IMR-90 (cell line): Measurements from ENCODE around the gene GPLD1. TPM values are rescaled to one million over a fixed set of nuclear protein-coding genes. Genes with fewer than 3 reads are reported as not detected.

ENCODE experiments used
- ATAC-seq: fragments of 200-7000 bp; cut with Tn5 transposase; 2 replicates; pipeline ENCODE4 v1.9.1; 2020; ENCODE audit warnings: low read depth, mild to moderate bottlenecking, moderate library complexity
- BruUV-seq: library from RNA; stranded (reverse); fragments of 400-500 nt; replicated peaks from 2 replicates; lab custom pipeline; 2021; lab: Mats Ljungman, UMichigan
- CTCF ChIA-PET: fragments of 300-600 bp; formaldehyde crosslinking; extraction: SDS; loops from one replicate; lab custom pipeline; 2021; ENCODE audit warnings: antibody characterized with exemption; lab: Yijun Ruan, JAX
- POLR2A ChIA-PET: fragments of 300-600 bp; sonication (Branson Sonifier 250); formaldehyde crosslinking; loops from one replicate; lab custom pipeline; 2022; ENCODE audit warnings: antibody characterized with exemption; ENCODE audit not compliant: unreplicated experiment; lab: Charles Lee
- DNase-seq: peaks from one replicate; pipeline ENCODE4 v3.0.0; 2013
- H2AFZ ChIP-seq: replicated peaks from 2 replicates; pipeline ENCODE3; 2013; ENCODE audit warnings: low read length, mild to moderate bottlenecking; ENCODE audit not compliant: poor library complexity
- H2AK5ac ChIP-seq: 2 replicates; pipeline ENCODE4 v1.6.1; 2013; ENCODE audit warnings: low read depth, low read length, inconsistent platforms
- H2AK9ac ChIP-seq: replicated peaks from 2 replicates; pipeline ENCODE3; 2013; ENCODE audit warnings: mild to moderate bottlenecking, low read depth, low read length, moderate library complexity; ENCODE audit not compliant: poor library complexity
- H2BK120ac ChIP-seq: 2 replicates; pipeline ENCODE4 v1.6.1; 2013; ENCODE audit warnings: low read depth, low read length, inconsistent platforms
- H2BK15ac ChIP-seq: 3 replicates; pipeline ENCODE4 v1.6.1; 2013; ENCODE audit warnings: low read depth, low read length, inconsistent platforms
- H2BK20ac ChIP-seq: 2 replicates; pipeline ENCODE4 v1.6.1; 2013; ENCODE audit warnings: low read depth, mild to moderate bottlenecking, inconsistent platforms, low read length, moderate library complexity
- H2BK5ac ChIP-seq: 2 replicates; pipeline ENCODE4 v1.6.1; 2013; ENCODE audit warnings: mild to moderate bottlenecking, low read depth, low read length, inconsistent platforms; ENCODE audit not compliant: poor library complexity, severe bottlenecking
- H3K14ac ChIP-seq: replicated peaks from 2 replicates; pipeline ENCODE4 v1.6.1; 2013; ENCODE audit warnings: low read depth, low read length, inconsistent platforms
- H3K18ac ChIP-seq: 2 replicates; pipeline ENCODE4 v1.6.1; 2013; ENCODE audit warnings: low read depth, low read length, control low read depth
- H3K23ac ChIP-seq: 2 replicates; pipeline ENCODE4 v1.6.1; 2013; ENCODE audit warnings: low read depth, low read length, inconsistent platforms
- H3K27ac ChIP-seq: 2 replicates; pipeline ENCODE4 v1.5.1; 2013; ENCODE audit warnings: mild to moderate bottlenecking, control low read depth, low read length; ENCODE audit not compliant: insufficient read depth
- H3K27me3 ChIP-seq: 2 replicates; pipeline ENCODE4 v1.6.1; 2013; ENCODE audit warnings: low read length; ENCODE audit not compliant: control insufficient read depth, insufficient read depth
- H3K36me3 ChIP-seq: 2 replicates; pipeline ENCODE4 v1.6.1; 2013; ENCODE audit warnings: low read length, mixed read lengths; ENCODE audit not compliant: control insufficient read depth, insufficient read depth
- H3K4ac ChIP-seq: 2 replicates; pipeline ENCODE4 v1.6.1; 2013; ENCODE audit warnings: low read depth, low read length, inconsistent platforms
- H3K4me1 ChIP-seq: 2 replicates; pipeline ENCODE4 v1.6.1; 2013; ENCODE audit warnings: low read length, mixed read lengths; ENCODE audit not compliant: control insufficient read depth, insufficient read depth
- H3K4me2 ChIP-seq: 2 replicates; pipeline ENCODE4 v1.6.1; 2013; ENCODE audit warnings: low read depth, mild to moderate bottlenecking, control low read depth, low read length, moderate library complexity
- H3K4me3 ChIP-seq: 2 replicates; pipeline ENCODE4 v1.5.1; 2013; ENCODE audit warnings: low read depth, mild to moderate bottlenecking, control low read depth, low read length, moderate library complexity; ENCODE audit not compliant: insufficient read depth
- H3K56ac ChIP-seq: 2 replicates; pipeline ENCODE4 v1.6.1; 2013; ENCODE audit warnings: low read length, inconsistent platforms; ENCODE audit not compliant: insufficient read depth; ENCODE audit errors: extremely low read depth
- H3K79me1 ChIP-seq, 2 experiments: 2 replicates each; pipeline ENCODE4 v1.6.1; 2013; ENCODE audit warnings: low read length in 2 of 2, inconsistent platforms in 1 of 2, low read depth in 1 of 2
- H3K9ac ChIP-seq: 2 replicates; pipeline ENCODE4 v1.6.1; 2013; ENCODE audit warnings: low read depth, low read length, control low read depth
- H3K9me1 ChIP-seq: 2 replicates; pipeline ENCODE4 v1.6.1; 2013; ENCODE audit warnings: low read length, inconsistent platforms; ENCODE audit not compliant: insufficient read depth
- H3K9me3 ChIP-seq: 2 replicates; pipeline ENCODE4 v1.6.1; 2013; ENCODE audit warnings: low read length; ENCODE audit not compliant: control insufficient read depth, insufficient read depth
- H4K20me1 ChIP-seq: 2 replicates; pipeline ENCODE4 v1.6.1; 2013; ENCODE audit warnings: low read length, inconsistent platforms; ENCODE audit not compliant: insufficient read depth
- H4K5ac ChIP-seq: 2 replicates; pipeline ENCODE4 v1.6.1; 2013; ENCODE audit warnings: mild to moderate bottlenecking, low read depth, low read length, control low read depth
- H4K8ac ChIP-seq, 2 experiments: 2 replicates each; pipeline ENCODE4 v1.6.1; 2013; ENCODE audit warnings: low read depth in 2 of 2, low read length in 2 of 2, control low read depth in 1 of 2, inconsistent platforms in 1 of 2
- H4K91ac ChIP-seq: 2 replicates; pipeline ENCODE4 v1.6.1; 2013; ENCODE audit warnings: low read depth, low read length, inconsistent platforms; ENCODE audit not compliant: insufficient read depth
- CEBPB ChIP-seq: IDR thresholded peaks from 2 replicates; pipeline ENCODE4 v1.6.1; 2012; ENCODE audit warnings: low read depth, low read length, improper control_type of control experiment
- NFE2L2 ChIP-seq: fragments of 150-350 bp; IDR thresholded peaks from 2 replicates; pipeline ENCODE4 v1.6.1; 2016; ENCODE audit warnings: low read depth, mild to moderate bottlenecking, low read length
- RCOR1 ChIP-seq: IDR thresholded peaks from 2 replicates; pipeline ENCODE4 v1.6.1; 2012; ENCODE audit warnings: mild to moderate bottlenecking, low read length, improper control_type of control experiment; ENCODE audit not compliant: insufficient replicate concordance
- RFX5 ChIP-seq: IDR thresholded peaks from 2 replicates; pipeline ENCODE4 v1.8.0; 2012; ENCODE audit warnings: low read depth, mild to moderate bottlenecking, low read length, moderate library complexity
- WGBS, 2 experiments: methylation state at CpG; one replicate each; pipeline versions ENCODE4 v1.1.5 to v1.1.7; 2013; ENCODE audit warnings: missing lambda C conversion rate in 2 of 2; ENCODE audit not compliant: insufficient read length in 1 of 2; ENCODE audit errors: extremely low coverage in 2 of 2; 5-methylcytosine and 5-hydroxymethylcytosine counted together
- dilution Hi-C: fragments of 300-500 bp; cut with HindIII; formaldehyde crosslinking; loops from one replicate; pipeline ENCODE4 v1.14.3; 2018; ENCODE audit warnings: low sequenced_read_pairs; ENCODE audit not compliant: unreplicated experiment
- in situ Hi-C: fragments of 300-500 bp; cut with MboI; formaldehyde crosslinking; loops from 3 replicates; pipeline ENCODE4 v1.14.3; 2019; ENCODE audit warnings: low sequenced_read_pairs, inconsistent platforms, mixed read lengths
- intact Hi-C: fragments of 100-400 bp; cut with micrococcal nuclease; formaldehyde crosslinking; loops from 2 replicates; pipeline ENCODE4 v1.10.0; 2022
- polyA plus RNA-seq, 3 experiments: library from polyadenylated mRNA; depleted of rRNA; stranded (reverse); fragments of >200 nt; gene quantifications; 2 replicates each; pipeline ENCODE4 v1.2.3, GENCODE V29; 2012; ENCODE audit warnings: low replicate concordance in 1 of 3
- total RNA-seq: library from RNA; depleted of rRNA; stranded (reverse); fragments of >200 nt; gene quantifications from 2 replicates; pipeline ENCODE4 v1.2.3, GENCODE V29; 2012

The GPLD1 gene
- total and polyA plus RNA-seq, 2 of the 4 experiments (the other 2 are of a cell fraction) = 0.05 to 0.18 TPM

- BruUV-seq = no TSS peak
- intact Hi-C loops = no loop called here
Measured at GRCh38 chr6:24387818-24388217, 101.6 kb downstream of the GPLD1 start.

More at GRCh38 chr6:24387818-24388217, 101.6 kb downstream of the GPLD1 start:
- Histone ChIP-seq H3K18ac (no peak overlapping the region), H3K56ac (no peak overlapping the region), H3K79me1 (no peaks in the 10 kb centered on the region), H3K36me3 (no peaks in the 10 kb centered on the region), H2BK15ac (no peak overlapping the region), H3K9me1 (no peaks in the 10 kb centered on the region), H3K9me3 (no peaks in the 10 kb centered on the region), H2AK5ac (no peak overlapping the region), H3K4me2 (no peak overlapping the region), H3K23ac (no peak overlapping the region), H4K20me1 (no peaks in the 10 kb centered on the region), H2BK120ac (no peak overlapping the region), H4K8ac (no peak overlapping the region), H2BK5ac (no peak overlapping the region), H4K91ac (no peak overlapping the region), H2AK9ac (no peak overlapping the region), H2AFZ (no peak overlapping the region), H3K27me3 (no peaks in the 10 kb centered on the region), H4K5ac (no peak overlapping the region), H3K14ac (no peak overlapping the region), H3K4me1 (no peaks in the 10 kb centered on the region), H2BK20ac (no peak overlapping the region), H3K4me3 (no peak overlapping the region), H3K4ac (no peak overlapping the region), H3K27ac (no peak overlapping the region), H3K9ac (no peak overlapping the region)
- CTCF ChIA-PET = interaction anchor here (0.7 to 2.7 kb wide), 3 partner anchors 26 to 1008 kb away, joined by 3 to 21 read pairs (median 3); no protein-coding TSS in a partner anchor
- in situ Hi-C loops (no loop called here), dilution Hi-C loops (no loop called here)
- POLR2A ChIA-PET = no interaction called here
- ATAC-seq (no peak), DNase-seq (no peak)
- TF ChIP-seq RCOR1 (no peak), CEBPB (no peak), NFE2L2 (no peak), RFX5 (no peak)
- WGBS, 2 experiments = no CpG with 5 or more reads among the region's 1 CpG
